Stimulated activated CD8-positive, alpha-beta memory T cell treated with anti-CD3 and anti-CD28 coated beads, Interleukin-7, amount 100 ng/mL, for 24 hours (primary cell): ENCODE results near the gene LPAR1.

Experiments
- DNase-seq: peaks from one replicate; pipeline ENCODE4 v3.0.0-alpha.2; 2020; ENCODE audit warnings: low read depth

The LPAR1 gene

DNA sequence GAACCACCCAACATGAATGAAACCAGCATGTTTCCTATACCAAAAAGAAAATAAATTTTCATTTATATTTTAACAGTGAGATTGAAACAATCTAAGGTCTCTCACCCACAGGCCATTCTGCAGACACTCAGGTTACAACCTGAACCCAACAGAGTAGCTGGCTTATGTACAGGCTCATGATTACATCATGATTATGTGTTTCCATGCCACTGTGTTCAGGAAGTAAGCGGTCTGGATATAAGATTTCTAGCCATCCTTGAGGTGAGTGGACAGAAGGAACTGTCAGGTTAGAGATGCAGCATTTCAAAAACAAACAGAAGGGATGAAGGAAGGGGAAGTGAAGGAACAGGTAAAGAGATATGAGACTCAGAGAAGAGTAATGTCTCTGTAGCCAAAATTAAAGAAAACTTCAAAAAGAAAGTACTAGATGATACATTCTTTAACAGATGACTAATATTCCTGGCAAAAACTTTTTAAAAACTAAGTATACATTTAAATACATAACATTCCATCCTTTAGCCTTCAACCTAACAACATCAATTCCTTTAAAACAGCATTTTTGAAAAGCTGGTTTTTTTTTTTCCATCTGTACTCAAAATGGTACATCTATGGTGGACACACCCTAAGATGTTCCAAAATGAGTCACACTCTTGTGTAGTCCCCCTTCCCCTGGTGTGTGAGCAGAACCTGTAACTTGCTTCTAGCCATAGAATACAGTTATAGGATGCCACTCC, 119.8 kb downstream of the LPAR1 start:
- DNase-seq, result no peak

DNA sequence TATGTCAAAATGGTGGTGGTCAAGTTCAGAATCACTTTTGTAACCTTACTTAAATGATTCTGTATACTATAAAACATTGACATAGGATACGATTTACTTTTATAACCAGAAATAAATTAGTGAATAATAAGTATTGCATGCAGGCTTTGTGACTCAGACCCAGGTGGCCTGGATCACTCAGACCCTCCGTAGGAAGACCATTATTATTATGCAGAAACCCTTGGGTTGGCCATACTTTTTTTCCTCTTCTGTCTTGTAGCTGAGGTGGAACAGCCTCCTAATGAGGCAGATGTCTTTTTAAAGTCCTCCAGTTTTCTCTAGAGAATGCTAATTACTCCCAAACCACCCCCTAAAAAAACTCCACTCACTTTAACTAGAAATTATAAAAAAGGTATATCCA, 121.9 kb downstream of the LPAR1 start:
- DNase-seq, result no peak

GRCh38 chr9:110912419-110913291, 125.6 kb downstream of the LPAR1 start:
- no peak for DNase-seq

DNA sequence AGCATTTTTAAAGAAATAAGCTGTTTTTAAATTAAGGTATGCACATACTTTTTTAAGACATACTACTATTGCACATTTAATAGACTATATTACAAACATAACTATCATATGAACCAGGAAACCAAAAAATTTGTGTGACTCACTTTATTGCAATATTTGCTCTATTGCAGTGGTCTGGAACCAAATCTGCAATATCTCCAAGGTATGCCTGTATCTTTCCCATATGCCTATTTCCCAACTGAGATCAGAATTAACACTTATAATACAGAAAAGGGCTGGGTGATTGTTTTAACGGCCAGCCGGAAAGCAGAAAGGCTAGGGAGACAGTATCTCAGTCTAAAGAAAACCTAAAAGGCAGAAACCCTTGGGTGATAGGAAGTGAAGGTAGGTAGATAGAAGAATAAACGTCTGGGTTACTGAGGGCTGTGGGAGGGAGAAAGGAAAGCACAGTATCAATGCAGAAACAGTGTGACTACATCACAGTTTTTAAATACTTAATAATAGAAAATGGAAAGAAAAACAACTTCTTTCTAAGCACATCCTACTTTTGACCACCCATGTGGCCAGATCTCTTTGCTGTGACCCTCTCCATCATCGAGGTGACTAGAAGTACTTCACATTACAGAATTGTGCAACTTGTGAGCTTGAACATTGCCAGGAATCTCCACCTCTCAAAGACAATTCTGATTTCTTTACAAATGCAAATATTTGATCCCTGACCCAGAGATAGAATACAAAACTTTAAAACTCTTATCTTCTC, 126.4 kb downstream of the LPAR1 start:
- no peak for DNase-seq

DNA sequence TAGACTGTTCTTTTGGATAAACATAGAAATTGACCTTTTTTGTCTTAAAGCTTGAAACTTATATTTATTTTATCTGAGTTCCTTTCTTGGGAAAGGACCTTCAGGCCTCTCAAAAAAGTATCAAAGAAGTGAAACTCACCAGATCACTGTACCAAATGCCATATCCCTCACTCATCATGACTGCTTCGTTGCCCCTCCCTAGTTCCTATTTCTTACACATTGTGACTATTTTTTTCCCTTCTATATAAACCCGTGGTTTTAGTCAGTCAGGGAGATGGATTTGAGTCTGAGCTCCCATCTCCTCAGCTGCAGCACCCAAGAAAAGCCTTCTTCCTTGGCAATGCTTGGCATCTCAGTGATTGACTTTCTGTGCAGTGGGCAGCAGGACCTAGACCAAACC, 129.4 kb downstream of the LPAR1 start:
- DNase-seq, result no peak

DNA sequence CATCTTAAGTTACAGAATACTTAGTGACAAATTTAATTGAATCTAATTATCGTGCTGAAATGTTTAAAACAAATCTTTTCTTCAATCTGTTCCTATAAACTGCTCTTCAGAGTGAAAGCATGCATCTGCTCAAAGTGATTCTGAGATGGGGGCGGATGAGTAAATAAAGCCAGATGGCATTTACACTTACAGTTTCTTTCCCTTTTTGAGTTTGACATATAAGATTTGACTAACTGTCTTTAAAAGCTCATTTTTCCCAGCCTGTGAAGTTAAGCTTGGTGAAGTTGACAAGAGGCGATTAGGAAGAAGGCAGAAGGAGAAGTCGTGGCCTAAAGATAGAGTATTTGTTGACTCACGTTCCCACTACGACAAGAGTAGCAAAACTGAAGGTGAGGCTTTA, 137.4 kb downstream of the LPAR1 start:
- DNase-seq, result no peak

DNA sequence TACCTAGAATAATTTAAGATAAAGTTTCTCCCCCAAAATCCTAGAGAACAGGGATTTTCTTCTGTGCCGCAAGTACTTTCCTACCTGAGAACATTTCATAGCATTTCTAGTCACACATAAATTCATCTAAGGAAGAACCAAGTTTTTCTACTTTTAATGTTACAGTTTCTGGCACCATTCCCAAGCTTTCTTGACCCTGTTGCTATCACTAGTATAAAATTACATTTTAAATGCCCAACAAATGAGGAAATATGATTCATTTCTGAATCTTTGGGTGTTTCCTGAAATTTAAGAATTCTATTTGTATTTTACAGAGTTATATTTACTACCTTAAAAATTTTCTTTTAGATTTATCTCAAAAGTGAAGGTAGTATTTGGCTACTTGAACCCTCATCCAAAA, 137.8 kb downstream of the LPAR1 start:
- DNase-seq, result no peak

GRCh38 chr9:110898866-110899265, 139.4 kb downstream of the LPAR1 start:
- DNase-seq, result no peak

- DNase-seq, result no peak
Measured at GRCh38 chr9:110898358-110898757, 139.9 kb downstream of the LPAR1 start.

- no peak for DNase-seq
Measured at GRCh38 chr9:110897943-110898342, 140.3 kb downstream of the LPAR1 start.

GRCh38 chr9:110895147-110895905, 142.9 kb downstream of the LPAR1 start:
- no peak for DNase-seq

DNA sequence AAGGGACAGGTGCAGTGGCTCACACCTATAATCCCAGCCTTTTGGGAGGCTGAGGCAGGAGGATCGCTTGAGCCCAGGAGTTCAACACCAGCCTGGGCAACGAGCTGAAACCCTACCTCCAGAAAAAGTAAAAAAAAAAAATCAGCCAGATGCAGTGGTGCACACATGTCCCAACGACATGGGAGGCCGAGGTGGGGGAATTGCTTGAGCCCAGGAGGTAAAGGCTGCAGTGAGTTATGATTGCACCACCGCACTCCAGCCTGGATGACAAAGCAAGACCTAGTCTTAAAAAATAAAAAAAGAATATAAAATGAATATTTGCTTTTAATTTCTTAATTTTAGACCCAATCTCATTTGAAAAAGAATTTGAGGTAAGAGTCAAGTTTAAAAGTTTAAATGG, 143.5 kb downstream of the LPAR1 start:
- no peak for DNase-seq

DNA sequence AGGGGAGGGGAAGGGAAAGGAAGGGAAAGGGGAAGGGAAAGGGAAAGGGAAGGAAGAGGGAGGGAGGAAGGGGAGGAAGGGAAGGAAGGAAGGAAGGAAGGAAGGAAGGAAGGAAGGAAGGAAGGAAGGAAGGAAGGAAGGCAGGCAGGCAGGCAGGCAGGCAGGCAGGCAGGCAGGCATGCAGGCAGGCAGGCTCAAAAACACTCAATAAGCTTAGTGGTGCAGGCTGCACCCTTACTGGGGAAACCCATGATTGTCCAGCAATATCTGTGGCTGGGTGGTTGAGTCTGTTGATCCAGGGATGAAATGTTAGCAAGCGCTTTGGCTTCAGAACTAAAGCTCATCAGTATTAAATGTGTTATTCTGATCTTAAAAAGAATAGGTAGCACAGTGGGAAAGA, 145.6 kb downstream of the LPAR1 start:
- DNase-seq, result no peak

DNA sequence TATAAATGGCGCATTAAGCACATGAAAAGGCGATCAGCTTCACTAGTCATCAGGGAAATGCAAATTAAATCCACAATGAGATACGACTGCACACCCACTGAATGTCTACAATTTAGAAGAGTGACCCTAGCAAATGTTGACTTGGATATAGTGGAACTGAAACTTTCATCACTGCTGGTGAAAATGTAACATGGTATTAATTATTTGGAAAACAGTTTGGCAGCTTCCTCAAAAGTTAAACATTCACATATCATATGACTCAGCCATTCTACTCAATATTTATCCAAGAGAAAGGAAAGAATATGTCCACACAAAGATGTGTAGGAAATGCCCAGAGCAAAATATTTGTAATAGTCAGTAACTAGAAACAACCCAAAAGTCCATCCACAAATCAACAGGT, 146.5 kb downstream of the LPAR1 start:
- DNase-seq, result no peak

GRCh38 chr9:110890416-110890815, 147.9 kb downstream of the LPAR1 start:
- no peak for DNase-seq

DNA sequence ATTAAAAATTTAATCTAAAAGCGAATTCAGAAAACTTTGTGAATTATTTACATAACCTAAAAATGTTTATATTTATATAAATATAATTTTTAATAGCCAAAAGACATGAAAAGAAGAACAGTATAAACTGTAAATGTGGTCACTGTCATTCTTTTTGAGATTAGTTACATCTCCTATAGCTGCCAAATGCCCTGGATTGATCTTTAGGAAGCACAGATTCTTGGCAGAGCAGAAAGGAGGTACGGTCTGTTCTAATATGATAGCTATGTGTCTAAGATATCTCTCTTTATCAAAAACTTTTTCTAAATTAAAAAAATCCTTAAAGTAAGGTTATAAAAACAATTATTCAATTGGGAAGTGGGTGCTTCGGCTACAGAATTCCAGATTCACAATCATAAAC, 151.0 kb downstream of the LPAR1 start:
- no peak for DNase-seq

- DNase-seq, result no peak
Measured at GRCh38 chr9:110886832-110887231, 151.4 kb downstream of the LPAR1 start.

GRCh38 chr9:110880189-110880588, 158.1 kb downstream of the LPAR1 start:
- no peak for DNase-seq

GRCh38 chr9:110877374-110877773, 160.9 kb downstream of the LPAR1 start:
- no peak for DNase-seq

- DNase-seq, result no peak
Measured at GRCh38 chr9:110876929-110877328, 161.3 kb downstream of the LPAR1 start.

- no peak for DNase-seq
Measured at GRCh38 chr9:110874963-110875674, 163.2 kb downstream of the LPAR1 start.
